Measurements from ENCODE around the gene COL7A1. TPM values are rescaled to one million over a fixed set of nuclear protein-coding genes. Genes with fewer than 3 reads are reported as not detected.
A peak's percentile ranks its signal among the peaks of the same experiment; 100 is the strongest.

The COL7A1 gene
- total and polyA plus RNA-seq, 2 of the 13 experiments (the other 11 are each of a cell fraction or from before 2014, with no cell fraction given), result 2.7 to 11.7 TPM

DNA sequence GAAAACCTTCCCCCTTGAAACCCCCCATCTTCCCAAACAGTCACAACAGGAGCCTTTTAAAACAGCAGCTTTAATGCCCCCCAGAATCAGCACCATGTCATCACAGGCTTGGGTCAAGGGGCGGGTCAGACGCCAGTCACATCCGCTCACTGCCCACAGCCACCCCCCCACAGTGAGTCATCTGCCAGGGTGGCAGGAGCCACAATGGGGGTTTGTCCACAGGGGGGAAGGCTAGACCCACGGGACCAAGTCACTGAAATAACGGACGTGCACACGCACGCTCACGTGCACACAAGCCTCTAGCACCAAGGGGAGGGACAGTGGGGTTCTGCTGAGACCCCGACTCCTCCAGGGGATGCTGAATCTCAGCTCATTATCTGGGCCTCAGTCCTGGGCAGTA lies 31.1 kb downstream of the COL7A1 start (continued):
- TF ChIP-seq, protein P1, sequence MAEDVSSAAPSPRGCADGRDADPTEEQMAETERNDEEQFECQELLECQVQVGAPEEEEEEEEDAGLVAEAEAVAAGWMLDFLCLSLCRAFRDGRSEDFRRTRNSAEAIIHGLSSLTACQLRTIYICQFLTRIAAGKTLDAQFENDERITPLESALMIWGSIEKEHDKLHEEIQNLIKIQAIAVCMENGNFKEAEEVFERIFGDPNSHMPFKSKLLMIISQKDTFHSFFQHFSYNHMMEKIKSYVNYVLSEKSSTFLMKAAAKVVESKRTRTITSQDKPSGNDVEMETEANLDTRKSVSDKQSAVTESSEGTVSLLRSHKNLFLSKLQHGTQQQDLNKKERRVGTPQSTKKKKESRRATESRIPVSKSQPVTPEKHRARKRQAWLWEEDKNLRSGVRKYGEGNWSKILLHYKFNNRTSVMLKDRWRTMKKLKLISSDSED (CRISPR knock-in tag; IDR thresholded peaks at IDR 0.05), result no peak
- TF ChIP-seq, protein P2, sequence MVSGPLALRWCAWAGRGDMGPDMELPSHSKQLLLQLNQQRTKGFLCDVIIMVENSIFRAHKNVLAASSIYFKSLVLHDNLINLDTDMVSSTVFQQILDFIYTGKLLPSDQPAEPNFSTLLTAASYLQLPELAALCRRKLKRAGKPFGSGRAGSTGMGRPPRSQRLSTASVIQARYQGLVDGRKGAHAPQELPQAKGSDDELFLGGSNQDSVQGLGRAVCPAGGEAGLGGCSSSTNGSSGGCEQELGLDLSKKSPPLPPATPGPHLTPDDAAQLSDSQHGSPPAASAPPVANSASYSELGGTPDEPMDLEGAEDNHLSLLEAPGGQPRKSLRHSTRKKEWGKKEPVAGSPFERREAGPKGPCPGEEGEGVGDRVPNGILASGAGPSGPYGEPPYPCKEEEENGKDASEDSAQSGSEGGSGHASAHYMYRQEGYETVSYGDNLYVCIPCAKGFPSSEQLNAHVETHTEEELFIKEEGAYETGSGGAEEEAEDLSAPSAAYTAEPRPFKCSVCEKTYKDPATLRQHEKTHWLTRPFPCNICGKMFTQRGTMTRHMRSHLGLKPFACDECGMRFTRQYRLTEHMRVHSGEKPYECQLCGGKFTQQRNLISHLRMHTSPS (CRISPR knock-in tag; IDR thresholded peaks at IDR 0.05; ENCODE audit: low read depth), result peak; percentile 77
- TF ChIP-seq, protein P3, sequence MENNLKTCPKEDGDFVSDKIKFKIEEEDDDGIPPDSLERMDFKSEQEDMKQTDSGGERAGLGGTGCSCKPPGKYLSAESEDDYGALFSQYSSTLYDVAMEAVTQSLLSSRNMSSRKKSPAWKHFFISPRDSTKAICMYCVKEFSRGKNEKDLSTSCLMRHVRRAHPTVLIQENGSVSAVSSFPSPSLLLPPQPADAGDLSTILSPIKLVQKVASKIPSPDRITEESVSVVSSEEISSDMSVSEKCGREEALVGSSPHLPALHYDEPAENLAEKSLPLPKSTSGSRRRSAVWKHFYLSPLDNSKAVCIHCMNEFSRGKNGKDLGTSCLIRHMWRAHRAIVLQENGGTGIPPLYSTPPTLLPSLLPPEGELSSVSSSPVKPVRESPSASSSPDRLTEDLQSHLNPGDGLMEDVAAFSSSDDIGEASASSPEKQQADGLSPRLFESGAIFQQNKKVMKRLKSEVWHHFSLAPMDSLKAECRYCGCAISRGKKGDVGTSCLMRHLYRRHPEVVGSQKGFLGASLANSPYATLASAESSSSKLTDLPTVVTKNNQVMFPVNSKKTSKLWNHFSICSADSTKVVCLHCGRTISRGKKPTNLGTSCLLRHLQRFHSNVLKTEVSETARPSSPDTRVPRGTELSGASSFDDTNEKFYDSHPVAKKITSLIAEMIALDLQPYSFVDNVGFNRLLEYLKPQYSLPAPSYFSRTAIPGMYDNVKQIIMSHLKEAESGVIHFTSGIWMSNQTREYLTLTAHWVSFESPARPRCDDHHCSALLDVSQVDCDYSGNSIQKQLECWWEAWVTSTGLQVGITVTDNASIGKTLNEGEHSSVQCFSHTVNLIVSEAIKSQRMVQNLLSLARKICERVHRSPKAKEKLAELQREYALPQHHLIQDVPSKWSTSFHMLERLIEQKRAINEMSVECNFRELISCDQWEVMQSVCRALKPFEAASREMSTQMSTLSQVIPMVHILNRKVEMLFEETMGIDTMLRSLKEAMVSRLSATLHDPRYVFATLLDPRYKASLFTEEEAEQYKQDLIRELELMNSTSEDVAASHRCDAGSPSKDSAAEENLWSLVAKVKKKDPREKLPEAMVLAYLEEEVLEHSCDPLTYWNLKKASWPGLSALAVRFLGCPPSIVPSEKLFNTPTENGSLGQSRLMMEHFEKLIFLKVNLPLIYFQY (CRISPR knock-in tag; IDR thresholded peaks at IDR 0.05; ENCODE audit: borderline replicate concordance), result no peak
- peak; percentile 41 for TF ChIP-seq RARA (CRISPR knock-in tag; IDR thresholded peaks at IDR 0.05)
- TF ChIP-seq, protein P4, sequence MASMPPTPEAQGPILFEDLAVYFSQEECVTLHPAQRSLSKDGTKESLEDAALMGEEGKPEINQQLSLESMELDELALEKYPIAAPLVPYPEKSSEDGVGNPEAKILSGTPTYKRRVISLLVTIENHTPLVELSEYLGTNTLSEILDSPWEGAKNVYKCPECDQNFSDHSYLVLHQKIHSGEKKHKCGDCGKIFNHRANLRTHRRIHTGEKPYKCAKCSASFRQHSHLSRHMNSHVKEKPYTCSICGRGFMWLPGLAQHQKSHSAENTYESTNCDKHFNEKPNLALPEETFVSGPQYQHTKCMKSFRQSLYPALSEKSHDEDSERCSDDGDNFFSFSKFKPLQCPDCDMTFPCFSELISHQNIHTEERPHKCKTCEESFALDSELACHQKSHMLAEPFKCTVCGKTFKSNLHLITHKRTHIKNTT (CRISPR knock-in tag; IDR thresholded peaks at IDR 0.05), result no peak
- no peak for TF ChIP-seq FOXA1 (IDR thresholded peaks at IDR 0.05)
- no peak for TF ChIP-seq FOXA1 (CRISPR knock-in tag; IDR thresholded peaks at IDR 0.05)
- TF ChIP-seq BHLHE40 (IDR thresholded peaks at IDR 0.05; ENCODE audit: low read length), result peak; percentile 82
- no peak for TF ChIP-seq MED8 (CRISPR knock-in tag; IDR thresholded peaks at IDR 0.05; ENCODE audit: insufficient replicate concordance)
- TF ChIP-seq XRCC5 (optimal IDR thresholded peaks at IDR 0.05; ENCODE audit: low read length), result peak; percentile 56
- TF ChIP-seq, protein P5, sequence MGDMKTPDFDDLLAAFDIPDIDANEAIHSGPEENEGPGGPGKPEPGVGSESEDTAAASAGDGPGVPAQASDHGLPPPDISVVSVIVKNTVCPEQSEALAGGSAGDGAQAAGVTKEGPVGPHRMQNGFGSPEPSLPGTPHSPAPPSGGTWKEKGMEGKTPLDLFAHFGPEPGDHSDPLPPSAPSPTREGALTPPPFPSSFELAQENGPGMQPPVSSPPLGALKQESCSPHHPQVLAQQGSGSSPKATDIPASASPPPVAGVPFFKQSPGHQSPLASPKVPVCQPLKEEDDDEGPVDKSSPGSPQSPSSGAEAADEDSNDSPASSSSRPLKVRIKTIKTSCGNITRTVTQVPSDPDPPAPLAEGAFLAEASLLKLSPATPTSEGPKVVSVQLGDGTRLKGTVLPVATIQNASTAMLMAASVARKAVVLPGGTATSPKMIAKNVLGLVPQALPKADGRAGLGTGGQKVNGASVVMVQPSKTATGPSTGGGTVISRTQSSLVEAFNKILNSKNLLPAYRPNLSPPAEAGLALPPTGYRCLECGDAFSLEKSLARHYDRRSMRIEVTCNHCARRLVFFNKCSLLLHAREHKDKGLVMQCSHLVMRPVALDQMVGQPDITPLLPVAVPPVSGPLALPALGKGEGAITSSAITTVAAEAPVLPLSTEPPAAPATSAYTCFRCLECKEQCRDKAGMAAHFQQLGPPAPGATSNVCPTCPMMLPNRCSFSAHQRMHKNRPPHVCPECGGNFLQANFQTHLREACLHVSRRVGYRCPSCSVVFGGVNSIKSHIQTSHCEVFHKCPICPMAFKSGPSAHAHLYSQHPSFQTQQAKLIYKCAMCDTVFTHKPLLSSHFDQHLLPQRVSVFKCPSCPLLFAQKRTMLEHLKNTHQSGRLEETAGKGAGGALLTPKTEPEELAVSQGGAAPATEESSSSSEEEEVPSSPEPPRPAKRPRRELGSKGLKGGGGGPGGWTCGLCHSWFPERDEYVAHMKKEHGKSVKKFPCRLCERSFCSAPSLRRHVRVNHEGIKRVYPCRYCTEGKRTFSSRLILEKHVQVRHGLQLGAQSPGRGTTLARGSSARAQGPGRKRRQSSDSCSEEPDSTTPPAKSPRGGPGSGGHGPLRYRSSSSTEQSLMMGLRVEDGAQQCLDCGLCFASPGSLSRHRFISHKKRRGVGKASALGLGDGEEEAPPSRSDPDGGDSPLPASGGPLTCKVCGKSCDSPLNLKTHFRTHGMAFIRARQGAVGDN (CRISPR knock-in tag; IDR thresholded peaks at IDR 0.05), result peak; percentile 74
- TF ChIP-seq, protein P6, sequence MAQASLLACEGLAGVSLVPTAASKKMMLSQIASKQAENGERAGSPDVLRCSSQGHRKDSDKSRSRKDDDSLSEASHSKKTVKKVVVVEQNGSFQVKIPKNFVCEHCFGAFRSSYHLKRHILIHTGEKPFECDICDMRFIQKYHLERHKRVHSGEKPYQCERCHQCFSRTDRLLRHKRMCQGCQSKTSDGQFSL (CRISPR knock-in tag; IDR thresholded peaks at IDR 0.05), result peak; percentile 67; the same call in 1 of the 2 replicates
- TF ChIP-seq NR3C1 (CRISPR knock-in tag; IDR thresholded peaks at IDR 0.05), result no peak
- TF ChIP-seq ZNF431 (CRISPR knock-in tag; IDR thresholded peaks at IDR 0.05; ENCODE audit: borderline replicate concordance, low read depth), result no peak
- no peak for TF ChIP-seq SP4 (CRISPR knock-in tag; IDR thresholded peaks at IDR 0.05)
- TF ChIP-seq, protein P7, sequence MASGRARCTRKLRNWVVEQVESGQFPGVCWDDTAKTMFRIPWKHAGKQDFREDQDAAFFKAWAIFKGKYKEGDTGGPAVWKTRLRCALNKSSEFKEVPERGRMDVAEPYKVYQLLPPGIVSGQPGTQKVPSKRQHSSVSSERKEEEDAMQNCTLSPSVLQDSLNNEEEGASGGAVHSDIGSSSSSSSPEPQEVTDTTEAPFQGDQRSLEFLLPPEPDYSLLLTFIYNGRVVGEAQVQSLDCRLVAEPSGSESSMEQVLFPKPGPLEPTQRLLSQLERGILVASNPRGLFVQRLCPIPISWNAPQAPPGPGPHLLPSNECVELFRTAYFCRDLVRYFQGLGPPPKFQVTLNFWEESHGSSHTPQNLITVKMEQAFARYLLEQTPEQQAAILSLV (CRISPR knock-in tag; IDR thresholded peaks at IDR 0.05; ENCODE audit: borderline replicate concordance), result no peak

Data from HepG2 (cell line).